PC-9 (cell line): ENCODE results near the gene RBM25.

Experiments used
- CTCF ChIP-seq: fragments of 200-600 bp; sonication (generic); conservative IDR thresholded peaks from 2 replicates; pipeline ENCODE4 v1.6.1; 2017; ENCODE audit warnings: mixed run types, antibody characterized with exemption, mild to moderate bottlenecking, moderate library complexity
- EZH2 ChIP-seq: fragments of 200-600 bp; sonication (generic); IDR thresholded peaks from 2 replicates; pipeline ENCODE4 v1.8.0; 2017; ENCODE audit warnings: antibody characterized with exemption, low read depth

GRCh38 chr14:73026243-73026844 lies 32.0 kb upstream of the RBM25 start:
- TF ChIP-seq CTCF, result no peak
- no peak for TF ChIP-seq EZH2
